ENCODE results near the gene ARCN1.

GRCh38 chr11:118646393-118646792, 74.2 kb downstream of the ARCN1 start:
- no peak for TF ChIP-seq CTCF (IDR thresholded peaks at IDR 0.05)
- TF ChIP-seq POLR2A (IDR thresholded peaks at IDR 0.05): no peak

All from esophagus squamous epithelium (tissue), 4 donors.